HG03565 (cell line): ENCODE data around the gene RPL35A.

ENCODE experiments used
- ATAC-seq: cut with Tn5 transposase; IDR thresholded peaks from one replicate; pipeline ENCODE4 v1.9.1; 2021; ENCODE audit warnings: mild to moderate bottlenecking, moderate library complexity; ENCODE audit not compliant: unreplicated experiment

Gene RPL35A

GRCh38 chr3:197994736-197995135 lies 44.7 kb downstream of the RPL35A start:
- ATAC-seq = no peak

DNA sequence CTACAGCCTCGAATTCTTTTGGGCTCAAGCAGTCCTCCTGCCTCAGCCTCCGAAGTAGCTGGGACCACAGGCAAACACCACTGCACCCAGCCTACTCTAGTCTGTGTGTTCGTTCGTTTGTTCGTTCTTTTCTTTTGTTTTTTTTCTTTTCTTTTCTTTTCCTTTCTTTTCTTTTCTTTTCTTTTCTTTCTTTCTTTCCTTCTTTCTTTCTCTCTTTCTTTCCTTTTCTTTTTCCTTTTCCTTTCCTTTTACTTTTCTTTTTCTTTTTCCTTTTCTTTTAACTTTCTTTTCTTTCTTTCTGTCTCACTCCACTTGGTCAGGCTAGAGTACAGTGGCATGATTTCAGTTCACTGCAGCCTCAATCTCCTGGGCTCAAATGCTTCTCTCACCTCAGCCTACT lies 46.9 kb downstream of the RPL35A start:
- ATAC-seq = no peak

DNA sequence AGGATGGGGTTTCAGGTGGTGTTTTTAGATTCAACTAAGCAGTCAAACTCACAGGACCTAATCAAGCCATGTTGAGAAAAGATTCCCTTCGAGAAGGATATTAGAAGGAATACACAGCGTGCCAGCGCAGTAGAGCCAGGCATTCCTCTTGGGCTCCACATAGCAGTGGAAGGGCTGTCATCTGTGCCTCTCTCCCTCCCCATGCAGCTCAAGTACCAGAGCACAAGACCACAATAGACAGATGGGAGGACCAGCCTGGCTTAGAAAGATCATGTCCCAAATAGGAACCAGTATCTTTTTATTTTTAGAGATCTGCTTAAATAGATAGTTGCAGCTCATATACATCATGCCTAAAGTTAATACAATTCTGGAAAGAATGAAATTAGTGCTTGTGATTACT lies 47.9 kb downstream of the RPL35A start:
- no peak for ATAC-seq
